NCI-H1417 treated with DMSO at 0.1 percent for 48 hours (cell line): Measurements from ENCODE around the gene GAS2L1.

Source experiments
- DNase-seq: peaks from one replicate; lab custom pipeline; 2025; lab: John Stamatoyannopoulos, UW

Gene GAS2L1

GRCh38 chr22:29275819-29276565, 30.5 kb upstream of the GAS2L1 start:
- DNase-seq, result no peak

- no peak for DNase-seq
Observed at GRCh38 chr22:29277927-29278326, 28.5 kb upstream of the GAS2L1 start.

- no peak for DNase-seq
Observed at GRCh38 chr22:29284196-29284595, 22.3 kb upstream of the GAS2L1 start.

GRCh38 chr22:29288837-29289236, 17.6 kb upstream of the GAS2L1 start:
- no peak for DNase-seq

GRCh38 chr22:29290061-29290460, 16.4 kb upstream of the GAS2L1 start:
- no peak for DNase-seq

GRCh38 chr22:29291215-29291614, 15.2 kb upstream of the GAS2L1 start:
- DNase-seq, result no peak

GRCh38 chr22:29292379-29292778, 14.1 kb upstream of the GAS2L1 start:
- no peak for DNase-seq

- no peak for DNase-seq
Observed at GRCh38 chr22:29298641-29299040, 7.8 kb upstream of the GAS2L1 start.

GRCh38 chr22:29299136-29299900, 7.1 kb upstream of the GAS2L1 start:
- DNase-seq, result no peak

GRCh38 chr22:29300467-29300806, 6.0 kb upstream of the GAS2L1 start:
- DNase-seq, result no peak

GRCh38 chr22:29300807-29301601, 5.4 kb upstream of the GAS2L1 start:
- DNase-seq, result no peak

- no peak for DNase-seq
Observed at GRCh38 chr22:29301716-29302401, 4.6 kb upstream of the GAS2L1 start.

GRCh38 chr22:29302402-29302680, 4.1 kb upstream of the GAS2L1 start:
- no peak for DNase-seq

GRCh38 chr22:29302681-29303465, 3.6 kb upstream of the GAS2L1 start:
- no peak for DNase-seq

GRCh38 chr22:29305836-29306174, 645 bp upstream of the GAS2L1 start:
- DNase-seq, result no peak

- DNase-seq, result no peak
Observed at GRCh38 chr22:29306835-29307595, 565 bp downstream of the GAS2L1 start.

- no peak for DNase-seq
Observed at GRCh38 chr22:29307596-29308147, 1.2 kb downstream of the GAS2L1 start.

GRCh38 chr22:29308148-29308790, 1.8 kb downstream of the GAS2L1 start:
- no peak for DNase-seq

- no peak for DNase-seq
Observed at GRCh38 chr22:29308791-29309262, 2.4 kb downstream of the GAS2L1 start.
